SK-N-MC (cell line): ENCODE data around the gene GP1BA.

Source experiments
- EZH2 ChIP-seq: fragments of 200-600 bp; sonication (generic); IDR thresholded peaks from one replicate; pipeline ENCODE4 v1.6.1; 2017; ENCODE audit warnings: antibody characterized with exemption
- POLR2AphosphoS5 ChIP-seq: IDR thresholded peaks from 2 replicates; pipeline ENCODE4 v1.6.1; 2012; ENCODE audit warnings: mild to moderate bottlenecking, low read depth, low read length, borderline replicate concordance

DNA sequence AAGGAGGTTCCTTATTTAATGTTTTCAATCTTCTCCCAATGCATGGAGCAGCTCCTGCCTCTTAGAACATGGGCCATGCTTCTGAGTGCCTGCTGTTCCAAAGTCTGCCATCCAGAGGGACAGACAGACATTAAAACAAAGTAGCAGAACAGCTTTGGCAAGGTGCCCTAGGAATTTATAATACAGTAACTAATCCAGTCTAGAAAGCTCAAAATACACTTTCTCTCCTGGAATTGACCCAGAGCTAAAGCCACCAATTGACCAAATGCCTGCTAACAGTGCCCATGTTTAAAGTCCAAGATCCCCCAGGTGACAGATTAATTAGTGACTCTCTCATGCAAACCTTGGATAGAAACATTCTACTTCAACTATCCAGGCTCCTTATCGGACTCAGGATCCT, 18.1 kb upstream of the GP1BA start:
- no peak for TF ChIP-seq POLR2AphosphoS5
- no peak for TF ChIP-seq EZH2
